ENCODE results near the gene PRCC. TPM values are rescaled to one million over a fixed set of nuclear protein-coding genes. Genes with fewer than 3 reads are reported as not detected.
A peak's percentile ranks its signal among the peaks of the same experiment; 100 is the strongest.

The PRCC gene
- total and polyA plus RNA-seq, 2 of the 13 experiments (the other 11 are each of a cell fraction or from before 2014, with no cell fraction given) = 24.2 to 40.5 TPM

DNA sequence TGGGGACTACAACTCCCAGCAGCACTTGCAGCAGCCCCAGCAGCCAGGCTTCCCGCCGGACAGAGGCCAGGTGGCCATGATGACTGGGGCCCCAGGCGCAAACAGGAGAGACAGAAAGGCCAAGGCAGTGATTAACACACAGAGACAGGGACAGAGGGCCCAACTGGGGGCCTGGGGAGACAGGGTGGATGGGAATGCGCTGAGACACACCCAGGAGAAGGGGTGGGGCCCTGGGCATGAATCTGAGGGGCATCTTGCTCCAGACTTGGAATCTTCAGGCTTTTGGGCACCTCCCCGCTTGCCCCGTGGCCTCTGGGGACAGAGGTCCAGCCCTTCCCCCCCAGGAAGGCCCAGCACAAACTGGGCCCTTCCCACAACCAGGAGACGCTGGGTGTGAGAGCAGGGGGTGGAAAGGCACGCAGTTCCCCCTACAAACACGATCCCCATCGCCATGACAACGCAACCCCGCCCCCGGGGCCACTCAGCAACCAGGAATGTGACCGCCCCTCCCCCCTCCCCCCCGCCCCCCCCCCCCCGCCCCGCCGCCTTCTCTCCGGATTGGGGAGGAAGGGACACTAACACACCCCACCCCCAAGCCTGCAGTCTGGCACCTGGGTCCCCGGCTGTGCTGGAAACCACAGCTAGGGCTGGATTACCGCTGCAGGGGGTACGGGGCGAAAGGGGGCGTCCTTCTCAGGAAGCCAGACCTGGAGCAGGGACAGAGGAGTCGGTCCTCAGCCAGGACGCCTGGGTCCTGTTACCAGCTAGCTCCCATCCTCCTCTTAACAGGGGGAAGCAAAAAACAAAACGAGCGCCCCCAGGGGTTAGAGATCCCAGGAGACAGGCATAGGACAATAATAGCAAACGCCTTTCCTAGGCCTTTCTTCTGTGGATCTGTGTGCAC is 20.4 kb upstream of the PRCC start:
- H3K9ac ChIP-seq (ENCODE audit: insufficient read depth, low read depth, low read length) = peak overlapping the region; percentile 100
- H2AFZ ChIP-seq (ENCODE audit: low read length) = no peak overlapping the region
- peak overlapping the region; percentile 100 for H3K27ac ChIP-seq (ENCODE audit: extremely low read length, insufficient read depth, low read length)
- DNase-seq (ENCODE audit: low spot score) (peak; percentile 90), ATAC-seq (peak; percentile 72), FAIRE-seq (peak; percentile 71)
- H3K27me3 ChIP-seq (ENCODE audit: control insufficient read depth in 1 of 2, insufficient read depth in 2 of 2, low read length in 2 of 2) = no peaks in the 10 kb centered on the region; a peak in 1 of 5 replicates
- H3K4me2 ChIP-seq (ENCODE audit: low read depth, low read length) = peak overlapping the region; percentile 100
- H4K20me1 ChIP-seq (ENCODE audit: insufficient read depth, low read length) = peaks cover 13% of the 10 kb centered on the region
- in situ Hi-C loops (cut with HindIII; ENCODE audit: extremely low pct_ligation_motif_present, low pct_unique_long_range_greater_than_20kb) (no loop called here), intact Hi-C loops (cut with micrococcal nuclease; ENCODE audit: unreplicated experiment) (no loop called here)
- ChIA-PET POLR2A (interaction anchor here (0.9 to 3.3 kb wide), 7 partner anchors 18 to 290 kb away, joined by 3 to 27 read pairs (median 3); partner anchors contain the start of genes ISG20L2, METTL25B and PRCC), CTCF (ENCODE audit: low intra/inter-chr PET ratio, low total read pairs) (no interaction called here)
- peaks cover 10 to 35% of the 10 kb centered on the region in 2 experiments; a peak in 4 of 5 replicates for H3K36me3 ChIP-seq (replicated peaks in 1 of 2; ENCODE audit: control insufficient read depth in 1 of 2, insufficient read depth in 2 of 2, low read length in 2 of 2)
- no peaks in the 10 kb centered on the region for H3K9me3 ChIP-seq (ENCODE audit: low read length)
- peaks cover 66% of the 10 kb centered on the region for H3K79me2 ChIP-seq (ENCODE audit: insufficient read depth, low read length)
- WGBS (ENCODE audit: low lambda C conversion rate) = 5% methylated on average over 8 of the region's 29 CpGs
- H3K4me1 ChIP-seq (ENCODE audit: insufficient read depth, low read length) = peaks cover 43% of the 10 kb centered on the region
- H3K4me3 ChIP-seq (replicated peaks in 1 of 3; ENCODE audit: insufficient read depth in 1 of 3, low read depth in 2 of 3, low read length in 3 of 3) = peak overlapping the region; percentile 87 to 90 (median 88)
- BruUV-seq (replicated peaks) = no TSS peak
- TF ChIP-seq JUNB (CRISPR knock-in tag; IDR thresholded peaks at IDR 0.05; ENCODE audit: borderline replicate concordance) (no peak), SRSF1 (optimal IDR thresholded peaks at IDR 0.05; ENCODE audit: low read depth, low read length) (peak; percentile 58), AGO2 (optimal IDR thresholded peaks at IDR 0.05; ENCODE audit: low read depth, low read length) (peak; percentile 83), HMG20B (CRISPR knock-in tag; conservative IDR thresholded peaks at IDR 0.05) (peak; percentile 24; the same call in 1 of the 2 replicates), ATRX (CRISPR knock-in tag; IDR thresholded peaks at IDR 0.05; ENCODE audit: borderline replicate concordance) (no peak), ZNF720 (CRISPR knock-in tag; IDR thresholded peaks at IDR 0.05) (no peak), ZNF768 (CRISPR knock-in tag; IDR thresholded peaks at IDR 0.05) (peak; percentile 80; the same call in 1 of the 2 replicates), FOSL1 (CRISPR knock-in tag; IDR thresholded peaks at IDR 0.05; ENCODE audit: borderline replicate concordance) (no peak), ZNF296 (CRISPR knock-in tag; conservative IDR thresholded peaks at IDR 0.05) (no peak), PAF1 (CRISPR knock-in tag; IDR thresholded peaks at IDR 0.05) (0 out of 2 replicates have a peak, but pooled peaks have one; percentile 46), TCF12 (IDR thresholded peaks at IDR 0.05) (no peak), TCF12 (CRISPR knock-in tag; IDR thresholded peaks at IDR 0.05) (no peak), ZSCAN29 (CRISPR knock-in tag; conservative IDR thresholded peaks at IDR 0.05) (no peak), TARDBP (CRISPR knock-in tag; IDR thresholded peaks at IDR 0.05) (no peak), ZNF75D (CRISPR knock-in tag; IDR thresholded peaks at IDR 0.05; ENCODE audit: borderline replicate concordance) (no peak), ZNF556 (CRISPR knock-in tag; IDR thresholded peaks at IDR 0.05; ENCODE audit: borderline replicate concordance) (no peak), ZNF569 (CRISPR knock-in tag; IDR thresholded peaks at IDR 0.05; ENCODE audit: borderline replicate concordance) (no peak), SUZ12 (IDR thresholded peaks at IDR 0.05; ENCODE audit: low read depth, low read length) (peak; percentile 44; the same call in 1 of the 2 replicates), ZNF468 (CRISPR knock-in tag; IDR thresholded peaks at IDR 0.05) (no peak)
- TF ChIP-seq, protein P1, sequence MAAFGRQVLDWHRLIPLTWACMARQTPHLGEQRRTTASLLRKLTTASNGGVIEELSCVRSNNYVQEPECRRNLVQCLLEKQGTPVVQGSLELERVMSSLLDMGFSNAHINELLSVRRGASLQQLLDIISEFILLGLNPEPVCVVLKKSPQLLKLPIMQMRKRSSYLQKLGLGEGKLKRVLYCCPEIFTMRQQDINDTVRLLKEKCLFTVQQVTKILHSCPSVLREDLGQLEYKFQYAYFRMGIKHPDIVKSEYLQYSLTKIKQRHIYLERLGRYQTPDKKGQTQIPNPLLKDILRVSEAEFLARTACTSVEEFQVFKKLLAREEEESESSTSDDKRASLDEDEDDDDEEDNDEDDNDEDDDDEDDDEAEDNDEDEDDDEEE (CRISPR knock-in tag; IDR thresholded peaks at IDR 0.05) = peak; percentile 10; the same call in 1 of the 2 replicates
- TF ChIP-seq, protein P2, sequence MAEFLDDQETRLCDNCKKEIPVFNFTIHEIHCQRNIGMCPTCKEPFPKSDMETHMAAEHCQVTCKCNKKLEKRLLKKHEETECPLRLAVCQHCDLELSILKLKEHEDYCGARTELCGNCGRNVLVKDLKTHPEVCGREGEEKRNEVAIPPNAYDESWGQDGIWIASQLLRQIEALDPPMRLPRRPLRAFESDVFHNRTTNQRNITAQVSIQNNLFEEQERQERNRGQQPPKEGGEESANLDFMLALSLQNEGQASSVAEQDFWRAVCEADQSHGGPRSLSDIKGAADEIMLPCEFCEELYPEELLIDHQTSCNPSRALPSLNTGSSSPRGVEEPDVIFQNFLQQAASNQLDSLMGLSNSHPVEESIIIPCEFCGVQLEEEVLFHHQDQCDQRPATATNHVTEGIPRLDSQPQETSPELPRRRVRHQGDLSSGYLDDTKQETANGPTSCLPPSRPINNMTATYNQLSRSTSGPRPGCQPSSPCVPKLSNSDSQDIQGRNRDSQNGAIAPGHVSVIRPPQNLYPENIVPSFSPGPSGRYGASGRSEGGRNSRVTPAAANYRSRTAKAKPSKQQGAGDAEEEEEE (CRISPR knock-in tag; IDR thresholded peaks at IDR 0.05; ENCODE audit: borderline replicate concordance) = no peak
- TF ChIP-seq, protein P3, sequence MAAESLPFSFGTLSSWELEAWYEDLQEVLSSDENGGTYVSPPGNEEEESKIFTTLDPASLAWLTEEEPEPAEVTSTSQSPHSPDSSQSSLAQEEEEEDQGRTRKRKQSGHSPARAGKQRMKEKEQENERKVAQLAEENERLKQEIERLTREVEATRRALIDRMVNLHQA (CRISPR knock-in tag; IDR thresholded peaks at IDR 0.05) = no peak
